Neuronal stem cell (in vitro differentiated cells): ENCODE data around the gene TMCC2.

Source experiments
- DNase-seq: peaks from one replicate; pipeline ENCODE4 v3.0.0-alpha.2; 2013; ENCODE audit warnings: low spot score
- H2AFZ ChIP-seq: one replicate; pipeline ENCODE4 v1.6.1; 2013; ENCODE audit warnings: mild to moderate bottlenecking, low read length, inconsistent platforms
- H2AK5ac ChIP-seq: 2 replicates; pipeline ENCODE4 v1.6.1; 2013; ENCODE audit warnings: low read depth, mild to moderate bottlenecking, inconsistent platforms, low read length, moderate library complexity, mixed read lengths
- H2BK120ac ChIP-seq: 2 replicates; pipeline ENCODE4 v1.6.1; 2013; ENCODE audit warnings: low read depth, mild to moderate bottlenecking, inconsistent platforms, low read length, moderate library complexity, mixed read lengths
- H2BK12ac ChIP-seq: one replicate; pipeline ENCODE4 v1.6.1; 2013; ENCODE audit warnings: low read length, inconsistent platforms
- H2BK15ac ChIP-seq: 2 replicates; pipeline ENCODE4 v1.6.1; 2013; ENCODE audit warnings: mild to moderate bottlenecking, low read length, inconsistent platforms, mixed read lengths
- H2BK5ac ChIP-seq: one replicate; pipeline ENCODE4 v1.6.1; 2013; ENCODE audit warnings: inconsistent platforms, mild to moderate bottlenecking, low read length, moderate library complexity
- H3K14ac ChIP-seq: one replicate; pipeline ENCODE4 v1.6.1; 2013; ENCODE audit warnings: low read length, inconsistent platforms
- H3K18ac ChIP-seq: 2 replicates; pipeline ENCODE4 v1.6.1; 2013; ENCODE audit warnings: low read length, inconsistent platforms
- H3K23ac ChIP-seq: 2 replicates; pipeline ENCODE4 v1.6.1; 2013; ENCODE audit warnings: low read depth, mild to moderate bottlenecking, mixed read lengths, low read length, inconsistent platforms; ENCODE audit not compliant: poor library complexity
- H3K27ac ChIP-seq: replicated peaks from 3 replicates; pipeline ENCODE4 v1.5.1; 2013; ENCODE audit warnings: low read length, inconsistent platforms
- H3K27me3 ChIP-seq, 3 experiments: 2 replicates each; pipeline ENCODE4 v1.6.1; 2013; ENCODE audit warnings: low read length in 3 of 3, mild to moderate bottlenecking in 2 of 3, inconsistent platforms in 1 of 3, low read depth in 1 of 3, mixed read lengths in 1 of 3, moderate library complexity in 1 of 3; ENCODE audit not compliant: control insufficient read depth in 3 of 3, insufficient read depth in 3 of 3
- H3K36me3 ChIP-seq, 2 donors: replicated peaks in 1 of 2; 2 replicates each; pipeline ENCODE4 v1.6.1; 2013; ENCODE audit warnings: low read length in 2 of 2; ENCODE audit not compliant: control insufficient read depth in 2 of 2, insufficient read depth in 2 of 2
- H3K4ac ChIP-seq: 2 replicates; pipeline ENCODE4 v1.6.1; 2013; ENCODE audit warnings: inconsistent platforms, mild to moderate bottlenecking, low read length, moderate library complexity
- H3K4me1 ChIP-seq, 2 donors: 1 replicate in 1 of 2; 2 replicates in 1 of 2; pipeline ENCODE4 v1.6.1; 2013; ENCODE audit warnings: low read length in 2 of 2, low read depth in 1 of 2; ENCODE audit not compliant: control insufficient read depth in 2 of 2, insufficient read depth in 1 of 2
- H3K4me2 ChIP-seq: one replicate; pipeline ENCODE4 v1.6.1; 2013; ENCODE audit warnings: mild to moderate bottlenecking, low read length, inconsistent platforms; ENCODE audit not compliant: insufficient read depth, poor library complexity, severe bottlenecking
- H3K4me3 ChIP-seq, 2 donors: 2 replicates each; pipeline ENCODE4 v1.5.1; 2013; ENCODE audit warnings: low read length in 2 of 2, mild to moderate bottlenecking in 2 of 2, inconsistent platforms in 1 of 2, moderate library complexity in 1 of 2
- H3K79me1 ChIP-seq: one replicate; pipeline ENCODE4 v1.6.1; 2013; ENCODE audit warnings: low read depth, mild to moderate bottlenecking, inconsistent platforms, low read length, moderate library complexity
- H3K9ac ChIP-seq: one replicate; pipeline ENCODE4 v1.6.1; 2013; ENCODE audit warnings: mild to moderate bottlenecking, low read depth, low read length, inconsistent platforms; ENCODE audit not compliant: poor library complexity
- H3K9me3 ChIP-seq, 2 donors: replicated peaks in 1 of 2; 2 replicates each; pipeline versions ENCODE3 to v1.6.1; 2013; ENCODE audit warnings: low read length in 2 of 2, mild to moderate bottlenecking in 2 of 2, inconsistent platforms in 1 of 2, low read depth in 1 of 2, mixed read lengths in 1 of 2, moderate library complexity in 1 of 2; ENCODE audit not compliant: control insufficient read depth in 2 of 2, insufficient read depth in 1 of 2
- H4K8ac ChIP-seq: one replicate; pipeline ENCODE4 v1.6.1; 2013; ENCODE audit warnings: low read depth, mild to moderate bottlenecking, inconsistent platforms, low read length, moderate library complexity
- H4K91ac ChIP-seq: one replicate; pipeline ENCODE4 v1.6.1; 2013; ENCODE audit warnings: low read length, low read depth, mild to moderate bottlenecking, inconsistent platforms; ENCODE audit not compliant: poor library complexity
- WGBS, 2 donors: extraction: QIAGEN DNeasy Blood & Tissue Kit; methylation state at CpG; one replicate each; pipeline ENCODE4 v1.1.7; 2013; ENCODE audit warnings: missing lambda C conversion rate in 2 of 2, mixed read lengths in 1 of 2; ENCODE audit not compliant: insufficient read length in 2 of 2, insufficient replicate concordance in 1 of 2; ENCODE audit errors: extremely low coverage in 2 of 2; 5-methylcytosine and 5-hydroxymethylcytosine counted together

TMCC2 gene

GRCh38 chr1:205205055-205205454 lies 22.7 kb upstream of the TMCC2 start:
- H3K4me2 ChIP-seq: no peak overlapping the region
- no peaks in the 10 kb centered on the region for H3K36me3 ChIP-seq
- H2AK5ac ChIP-seq: no peak overlapping the region
- no peak overlapping the region for H2AFZ ChIP-seq
- H3K4ac ChIP-seq: no peak overlapping the region
- no peak overlapping the region for H3K14ac ChIP-seq
- no peak for DNase-seq
- H2BK120ac ChIP-seq: no peak overlapping the region
- H4K91ac ChIP-seq: no peak overlapping the region
- no peak overlapping the region for H3K9ac ChIP-seq
- peaks cover 5 to 10% of the 10 kb centered on the region in 2 donors for H3K4me1 ChIP-seq
- H3K4me3 ChIP-seq: no peak overlapping the region
- no peak overlapping the region for H2BK12ac ChIP-seq
- H3K27ac ChIP-seq: no peak overlapping the region
- H3K18ac ChIP-seq: no peak overlapping the region
- no peak overlapping the region for H4K8ac ChIP-seq
- H3K9me3 ChIP-seq: no peaks in the 10 kb centered on the region
- peaks cover 2% of the 10 kb centered on the region for H3K79me1 ChIP-seq
- no peak overlapping the region for H2BK15ac ChIP-seq
- no peaks in the 10 kb centered on the region for H3K27me3 ChIP-seq
- no peak overlapping the region for H3K23ac ChIP-seq
- no peak overlapping the region for H2BK5ac ChIP-seq

DNA sequence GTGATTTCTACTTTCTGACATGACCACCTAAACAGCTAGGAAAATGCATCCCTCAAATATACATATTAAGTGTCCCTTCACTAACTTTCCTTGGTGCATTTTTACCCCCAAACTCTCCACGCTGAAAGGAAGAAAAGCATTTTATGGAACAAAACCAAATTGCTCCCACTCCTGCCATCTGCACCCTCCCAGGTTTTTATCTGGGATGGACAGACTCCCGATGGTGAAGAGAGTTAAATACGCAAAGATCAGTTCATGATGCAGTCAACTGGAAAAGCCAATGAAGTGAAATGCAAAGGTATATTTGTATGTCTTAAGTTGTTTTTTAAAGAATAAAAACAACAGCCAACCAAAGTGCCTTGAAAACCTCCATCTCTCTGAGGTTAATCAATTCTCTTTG lies 18.9 kb upstream of the TMCC2 start:
- Histone ChIP-seq H3K36me3 (no peaks in the 10 kb centered on the region), H4K91ac (no peak overlapping the region), H3K23ac (no peak overlapping the region), H3K9ac (no peak overlapping the region), H3K18ac (no peak overlapping the region), H2BK12ac (no peak overlapping the region), H3K4me3 (no peak overlapping the region), H2AFZ (no peak overlapping the region), H2BK5ac (no peak overlapping the region), H2BK120ac (no peak overlapping the region), H3K4me1 (peaks cover 4 to 10% of the 10 kb centered on the region in 2 donors), H3K27ac (no peak overlapping the region), H2AK5ac (no peak overlapping the region), H3K9me3 (no peaks in the 10 kb centered on the region), H3K4me2 (no peak overlapping the region), H4K8ac (no peak overlapping the region), H3K79me1 (peaks cover 4% of the 10 kb centered on the region), H3K14ac (no peak overlapping the region), H3K4ac (no peak overlapping the region), H2BK15ac (no peak overlapping the region), H3K27me3 (no peaks in the 10 kb centered on the region)
- DNase-seq: no peak
- WGBS, 2 donors: no CpG with 5 or more reads among the region's 3 CpGs

DNA sequence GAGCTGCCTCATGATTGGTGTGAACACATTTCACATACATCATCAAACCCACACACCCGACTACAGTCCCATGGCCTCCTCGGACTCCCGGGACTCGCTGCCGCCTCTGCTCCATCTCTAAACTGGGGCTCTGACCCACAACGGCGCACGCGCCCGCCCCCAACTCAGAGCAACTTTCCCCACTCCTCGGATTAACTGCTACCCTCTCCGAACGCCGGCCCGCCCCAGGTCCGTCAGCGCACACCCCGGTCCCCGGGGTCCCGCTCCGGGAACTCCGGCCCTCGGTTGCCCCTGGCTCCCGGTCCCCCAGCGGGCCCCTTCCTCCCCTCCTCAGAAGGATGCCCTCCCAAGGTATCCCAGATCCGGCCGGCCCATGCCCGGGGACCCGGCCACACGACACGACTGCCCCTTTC lies 17.0 kb upstream of the TMCC2 start:
- peak overlapping the region; percentile 68 for H2AK5ac ChIP-seq
- H3K4me1 ChIP-seq: peaks cover 0 to 2% of the 10 kb centered on the region in 2 donors
- H4K91ac ChIP-seq: peak overlapping the region; percentile 30
- H4K8ac ChIP-seq: no peak overlapping the region
- peak overlapping the region; percentile 97 for H2AFZ ChIP-seq
- peak overlapping the region; percentile 87 to 91 for H3K4me3 ChIP-seq
- H3K18ac ChIP-seq: peak overlapping the region; percentile 100
- peak overlapping the region; percentile 98 for H2BK5ac ChIP-seq
- H2BK12ac ChIP-seq: peak overlapping the region; percentile 73
- H3K9me3 ChIP-seq: no peaks in the 10 kb centered on the region
- DNase-seq: peak; percentile 42
- H3K4ac ChIP-seq: peak overlapping the region; percentile 84
- peak overlapping the region; percentile 97 for H3K23ac ChIP-seq
- peak overlapping the region; percentile 96 for H3K27ac ChIP-seq
- H3K36me3 ChIP-seq: no peaks in the 10 kb centered on the region
- H3K79me1 ChIP-seq: peaks cover 3% of the 10 kb centered on the region
- H3K4me2 ChIP-seq: peak overlapping the region; percentile 71
- H3K14ac ChIP-seq: peak overlapping the region; percentile 71
- peak overlapping the region; percentile 99 for H3K9ac ChIP-seq
- peaks cover 0 to 12% (median 0%) of the 10 kb centered on the region in 3 experiments for H3K27me3 ChIP-seq
- WGBS, 2 donors: no CpG with 5 or more reads among the region's 31 CpGs
- H2BK15ac ChIP-seq: peak overlapping the region; percentile 87
- H2BK120ac ChIP-seq: peak overlapping the region; percentile 96

DNA sequence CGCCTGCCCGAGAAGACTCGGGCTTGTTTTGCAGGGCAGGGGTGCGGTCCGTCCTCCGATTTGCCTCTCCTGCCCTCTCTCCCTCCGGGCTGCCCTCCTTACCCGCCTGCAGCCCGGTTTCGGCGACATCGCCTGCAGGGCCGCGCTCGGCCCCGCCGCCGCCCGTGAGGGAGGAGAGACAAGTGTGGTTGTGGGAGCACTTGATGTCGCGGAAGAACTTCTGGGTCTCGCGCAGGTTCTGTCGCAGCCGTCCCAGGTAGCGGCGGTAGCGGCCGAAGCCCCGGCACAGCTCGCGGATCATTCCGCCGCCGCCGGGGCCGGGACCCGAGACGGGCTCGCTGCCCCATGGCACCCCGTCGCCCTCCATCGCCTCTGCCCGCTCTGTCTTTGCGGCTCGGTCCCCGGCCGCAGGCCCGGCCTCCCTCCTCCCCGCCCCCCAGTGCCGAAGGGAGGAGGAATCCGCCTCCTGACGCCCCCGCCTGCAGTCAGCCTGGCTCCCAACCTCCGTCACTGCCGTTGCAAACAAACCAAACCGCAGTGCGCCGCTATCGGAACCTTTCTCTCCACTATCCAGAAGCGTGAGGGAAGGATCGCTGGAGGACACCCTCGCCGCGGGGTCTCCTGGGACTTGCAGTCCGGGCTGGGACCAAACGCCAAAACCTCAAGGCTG lies 16.4 kb upstream of the TMCC2 start, which contains the start of gene DSTYK:
DSTYK (minus strand) TSS at position 534 of the 670 bp plus-strand sequence; CDS start at position 367, 167 bp downstream.
- Histone ChIP-seq H3K9ac (peak within 1 kb of the TSS; percentile 99), H3K27ac (peak within 1 kb of the TSS; percentile 96), H3K9me3 (no peaks in the 10 kb centered on the region), H4K8ac (no peak within 1 kb of the TSS), H3K18ac (peak within 1 kb of the TSS; percentile 100), H3K4me2 (peak within 1 kb of the TSS; percentile 71), H3K27me3 (peaks cover 0 to 12% (median 0%) of the 10 kb centered on the region in 3 experiments), H3K14ac (peak within 1 kb of the TSS; percentile 71), H2BK120ac (peak within 1 kb of the TSS; percentile 96), H3K23ac (peak within 1 kb of the TSS; percentile 97), H2AK5ac (peak within 1 kb of the TSS; percentile 68), H3K79me1 (peaks cover 3% of the 10 kb centered on the region), H2BK5ac (peak within 1 kb of the TSS; percentile 98), H3K4me3 (peak within 1 kb of the TSS; percentile 87 to 91), H2BK12ac (peak within 1 kb of the TSS; percentile 73), H4K91ac (peak within 1 kb of the TSS; percentile 30), H3K4me1 (peaks cover 0 to 2% of the 10 kb centered on the region in 2 donors), H2AFZ (peak within 1 kb of the TSS; percentile 97), H3K36me3 (no peaks in the 10 kb centered on the region), H3K4ac (peak within 1 kb of the TSS; percentile 84), H2BK15ac (peak within 1 kb of the TSS; percentile 87)
- DNase-seq: peak; percentile 95
- no CpG with 5 or more reads among the region's 67 CpGs for WGBS, 2 donors
